PFSK-1 (cell line): Measurements from ENCODE around the gene HDX.

Experiments used
- FOXP2 ChIP-seq: optimal IDR thresholded peaks from 2 replicates; pipeline ENCODE3; 2011; ENCODE audit warnings: borderline replicate concordance, control low read depth, inconsistent platforms; ENCODE audit not compliant: insufficient read depth; ENCODE audit errors: extremely low read length, extremely low read depth
- POLR2AphosphoS5 ChIP-seq: IDR thresholded peaks from 2 replicates; pipeline ENCODE4 v1.6.1; 2012; ENCODE audit warnings: low read depth, mild to moderate bottlenecking, control low read depth, low read length, moderate library complexity
- REST ChIP-seq, 2 experiments: IDR thresholded peaks; 2 replicates each; pipeline versions ENCODE4 v1.6.1 to v1.8.0; 2011 to 2012; ENCODE audit warnings: low read depth in 2 of 2, low read length in 2 of 2, control low read depth in 1 of 2, inconsistent platforms in 1 of 2, mild to moderate bottlenecking in 1 of 2, moderate library complexity in 1 of 2; ENCODE audit not compliant: insufficient read depth in 1 of 2
- SIN3A ChIP-seq: IDR thresholded peaks from 2 replicates; pipeline ENCODE4 v1.6.1; 2012; ENCODE audit warnings: mild to moderate bottlenecking, low read length, moderate library complexity, borderline replicate concordance; ENCODE audit not compliant: insufficient read depth
- TAF1 ChIP-seq: IDR thresholded peaks from 2 replicates; pipeline ENCODE4 v1.6.1; 2012; ENCODE audit warnings: low read length, control low read depth, borderline replicate concordance; ENCODE audit not compliant: insufficient read depth

The HDX gene

GRCh38 chrX:84336646-84337045 lies 165.6 kb downstream of the HDX start:
- no peak for TF ChIP-seq TAF1
- TF ChIP-seq FOXP2 = no peak
- TF ChIP-seq SIN3A = no peak
- no peak for TF ChIP-seq REST (IDR thresholded peaks at IDR 0.05; ENCODE audit: insufficient read depth in 1 of 2, low read depth in 2 of 2, low read length in 2 of 2)
- TF ChIP-seq POLR2AphosphoS5 = no peak

DNA sequence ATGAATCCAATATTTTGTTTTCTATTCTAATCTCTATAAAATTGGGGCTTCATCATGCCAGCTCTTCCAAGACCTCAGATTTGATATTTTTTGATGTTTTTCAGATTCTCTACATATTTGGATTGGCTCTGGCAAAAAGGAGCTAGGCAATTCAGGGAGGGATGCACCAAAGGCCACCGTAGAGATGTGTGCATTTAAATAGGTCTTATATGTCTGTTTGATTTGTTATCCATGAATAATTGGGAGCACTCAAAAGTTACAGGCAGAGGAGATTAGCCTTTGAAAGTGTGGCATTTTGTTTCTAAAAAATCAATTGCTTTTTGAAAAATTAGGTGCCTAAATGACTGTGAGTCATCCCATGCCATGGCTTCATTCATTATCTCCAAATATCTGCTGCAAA lies 167.1 kb downstream of the HDX start:
- no peak for TF ChIP-seq REST (IDR thresholded peaks at IDR 0.05; ENCODE audit: insufficient read depth in 1 of 2, low read depth in 2 of 2, low read length in 2 of 2)
- no peak for TF ChIP-seq TAF1
- TF ChIP-seq FOXP2 = no peak
- TF ChIP-seq POLR2AphosphoS5 = no peak
- TF ChIP-seq SIN3A = no peak

- TF ChIP-seq POLR2AphosphoS5 = no peak
- TF ChIP-seq FOXP2 = no peak
- TF ChIP-seq TAF1 = no peak
- no peak for TF ChIP-seq SIN3A
- no peak for TF ChIP-seq REST (IDR thresholded peaks at IDR 0.05; ENCODE audit: insufficient read depth in 1 of 2, low read depth in 2 of 2, low read length in 2 of 2)
These were observed 180.0 kb downstream of the HDX start for GRCh38 chrX:84322083-84322827.

DNA sequence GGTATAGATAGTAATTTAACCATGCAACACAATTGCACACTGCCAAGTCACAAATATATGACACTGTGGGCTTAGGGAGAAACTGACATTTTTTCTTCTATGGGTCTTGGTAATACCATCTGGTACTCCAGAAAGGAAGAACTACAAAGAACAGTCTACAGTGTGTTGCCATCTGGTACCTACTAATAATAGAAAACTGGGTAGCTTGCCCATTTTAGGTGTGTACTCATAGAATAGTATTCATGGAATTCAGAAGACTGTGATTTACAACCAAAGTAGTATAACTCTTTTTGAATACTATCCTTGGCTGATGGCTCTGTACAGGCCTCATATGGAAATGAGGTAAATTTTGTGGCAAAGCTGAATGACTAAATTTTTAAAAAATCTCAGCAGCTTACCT lies 181.6 kb downstream of the HDX start:
- no peak for TF ChIP-seq TAF1
- no peak for TF ChIP-seq SIN3A
- no peak for TF ChIP-seq REST (IDR thresholded peaks at IDR 0.05; ENCODE audit: insufficient read depth in 1 of 2, low read depth in 2 of 2, low read length in 2 of 2)
- no peak for TF ChIP-seq POLR2AphosphoS5
- TF ChIP-seq FOXP2 = no peak

DNA sequence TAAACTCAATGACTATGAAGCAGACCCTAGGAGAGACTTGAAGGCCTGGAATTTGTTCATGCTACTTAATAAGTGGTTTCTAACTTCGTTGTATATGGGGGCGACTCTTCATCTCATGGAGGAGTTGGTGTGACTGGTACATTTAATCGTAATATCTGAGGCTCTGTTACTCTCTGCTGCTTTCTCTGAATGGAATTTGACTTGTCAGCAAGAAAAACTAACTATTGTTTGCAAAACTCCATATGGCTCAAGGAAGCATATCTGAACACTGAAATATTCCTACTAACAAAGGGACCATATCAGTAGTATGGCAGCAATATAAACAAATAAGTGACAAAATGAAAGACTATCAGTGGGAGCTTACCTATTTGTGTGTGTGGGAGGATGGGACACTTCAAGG lies 182.2 kb downstream of the HDX start:
- no peak for TF ChIP-seq REST (IDR thresholded peaks at IDR 0.05; ENCODE audit: insufficient read depth in 1 of 2, low read depth in 2 of 2, low read length in 2 of 2)
- no peak for TF ChIP-seq FOXP2
- TF ChIP-seq POLR2AphosphoS5 = no peak
- TF ChIP-seq TAF1 = no peak
- TF ChIP-seq SIN3A = no peak
